Activated CD8-positive, alpha-beta T cell treated with anti-CD3 and anti-CD28 coated beads for 36 hours (primary cell): ENCODE measurements around the gene IQCE. TPM values are rescaled to one million over a fixed set of nuclear protein-coding genes. Genes with fewer than 3 reads are reported as not detected.

ENCODE experiments used
- ATAC-seq: fragments of 200-7000 bp; cut with Tn5 transposase; one replicate; pipeline ENCODE4 v1.10.0; 2021; ENCODE audit warnings: mild to moderate bottlenecking, moderate library complexity
- CTCF ChIA-PET: fragments of 350-600 bp; sonication (Branson Sonifier 250); formaldehyde crosslinking; loops from one replicate; lab custom pipeline; 2021; ENCODE audit warnings: antibody characterized with exemption; lab: Charles Lee
- POLR2A ChIA-PET: fragments of 350-600 bp; sonication (Branson Sonifier 250); formaldehyde crosslinking; loops from one replicate; lab custom pipeline; 2021; ENCODE audit warnings: antibody characterized with exemption; lab: Charles Lee
- DNase-seq: peaks from one replicate; pipeline ENCODE4 v3.0.0-alpha.2; 2020
- H3K27ac Mint-ChIP-seq: one replicate; pipeline ENCODE4 v1.8.0; 2021; ENCODE audit warnings: mild to moderate bottlenecking, mixed read lengths
- H3K27me3 Mint-ChIP-seq: one replicate; pipeline ENCODE4 v1.8.0; 2021; ENCODE audit warnings: mixed read lengths
- H3K36me3 Mint-ChIP-seq: one replicate; pipeline ENCODE4 v1.8.0; 2021; ENCODE audit warnings: low read depth, mixed read lengths
- H3K4me1 Mint-ChIP-seq: one replicate; pipeline ENCODE4 v1.8.0; 2021; ENCODE audit warnings: low read depth, mixed read lengths
- H3K4me3 Mint-ChIP-seq: one replicate; pipeline ENCODE4 v1.8.0; 2021; ENCODE audit warnings: mild to moderate bottlenecking, moderate library complexity, mixed read lengths
- H3K9me3 Mint-ChIP-seq: one replicate; pipeline ENCODE4 v1.8.0; 2021; ENCODE audit warnings: mixed read lengths
- intact Hi-C: fragments of 100-400 bp; cut with micrococcal nuclease; formaldehyde crosslinking; loops from one replicate; pipeline ENCODE4 v1.10.0; 2022
- microRNA-seq: library from miRNA; unstranded; fragments of <30 nt; microRNA quantifications from one replicate; pipeline ENCODE4 v1.2.0, GENCODE V29; 2022; ENCODE audit warnings: borderline microRNAs expressed, borderline replicate concordance
- total RNA-seq, 2 experiments: library from RNA; stranded (reverse); gene quantifications; one replicate each; pipeline ENCODE4 v1.2.3, GENCODE V29; 2021
- TF ChIP-seq, protein P1 (sequence below): fragments of 200-600 bp; IDR thresholded peaks from one replicate; pipeline ENCODE4 v1.8.0; 2022; ENCODE audit warnings: antibody characterized with exemption, mild to moderate bottlenecking

IQCE gene
- total RNA-seq, 2 experiments from 2014 or later = 4.0 to 4.3 TPM

DNA sequence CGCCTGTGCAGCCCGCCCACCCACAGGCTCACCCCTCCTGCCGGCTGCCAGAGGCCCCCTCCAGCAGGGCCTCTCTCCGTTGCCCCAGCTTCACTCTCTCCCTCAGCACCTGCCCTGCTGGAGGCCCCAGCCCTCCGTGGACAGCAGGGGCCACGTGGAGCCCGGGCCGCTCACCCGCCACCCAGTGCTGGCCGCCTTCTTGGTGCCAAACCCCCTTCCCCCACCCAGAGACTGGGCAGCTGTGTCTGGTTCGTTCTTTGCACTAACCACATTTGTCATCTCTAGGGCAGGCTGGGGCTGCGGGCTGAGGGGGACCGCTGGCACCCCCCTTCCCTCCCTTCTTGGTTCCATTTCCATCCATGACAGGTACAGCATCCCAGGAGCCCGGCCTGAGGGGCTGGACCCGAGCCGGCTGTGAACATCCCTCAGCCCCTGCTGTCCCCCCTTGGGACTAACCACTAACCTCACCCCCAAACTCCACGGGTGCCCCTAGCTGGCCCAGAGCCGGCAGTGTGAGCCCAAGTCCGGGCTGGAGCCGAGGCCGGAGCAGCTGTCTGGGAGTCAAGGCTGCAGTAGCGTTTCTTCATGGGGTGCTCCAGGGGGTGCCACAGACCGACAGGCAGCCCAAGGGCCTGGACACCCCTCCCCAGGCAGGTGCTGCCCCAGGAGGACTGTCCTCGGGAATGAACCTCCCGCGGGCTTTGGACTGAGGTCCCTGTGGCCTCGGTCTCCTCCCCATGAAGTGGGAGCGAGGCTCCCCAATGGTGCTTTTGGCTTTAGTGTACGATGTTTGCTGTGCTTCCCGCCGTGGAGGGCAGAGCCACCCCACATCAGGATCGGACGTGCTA, 103.7 kb downstream of the IQCE start:
- DNase-seq = no peak
- Mint-ChIP-seq H3K27ac (no peak overlapping the region), H3K4me3 (no peak overlapping the region), H3K27me3 (peaks cover 3% of the 10 kb centered on the region), H3K4me1 (peaks cover 2% of the 10 kb centered on the region), H3K36me3 (no peaks in the 10 kb centered on the region), H3K9me3 (no peaks in the 10 kb centered on the region)
- ChIA-PET CTCF (no interaction called here), POLR2A (no interaction called here)
- ATAC-seq = no peak
- intact Hi-C loops = no loop called here
- TF ChIP-seq, protein P1, sequence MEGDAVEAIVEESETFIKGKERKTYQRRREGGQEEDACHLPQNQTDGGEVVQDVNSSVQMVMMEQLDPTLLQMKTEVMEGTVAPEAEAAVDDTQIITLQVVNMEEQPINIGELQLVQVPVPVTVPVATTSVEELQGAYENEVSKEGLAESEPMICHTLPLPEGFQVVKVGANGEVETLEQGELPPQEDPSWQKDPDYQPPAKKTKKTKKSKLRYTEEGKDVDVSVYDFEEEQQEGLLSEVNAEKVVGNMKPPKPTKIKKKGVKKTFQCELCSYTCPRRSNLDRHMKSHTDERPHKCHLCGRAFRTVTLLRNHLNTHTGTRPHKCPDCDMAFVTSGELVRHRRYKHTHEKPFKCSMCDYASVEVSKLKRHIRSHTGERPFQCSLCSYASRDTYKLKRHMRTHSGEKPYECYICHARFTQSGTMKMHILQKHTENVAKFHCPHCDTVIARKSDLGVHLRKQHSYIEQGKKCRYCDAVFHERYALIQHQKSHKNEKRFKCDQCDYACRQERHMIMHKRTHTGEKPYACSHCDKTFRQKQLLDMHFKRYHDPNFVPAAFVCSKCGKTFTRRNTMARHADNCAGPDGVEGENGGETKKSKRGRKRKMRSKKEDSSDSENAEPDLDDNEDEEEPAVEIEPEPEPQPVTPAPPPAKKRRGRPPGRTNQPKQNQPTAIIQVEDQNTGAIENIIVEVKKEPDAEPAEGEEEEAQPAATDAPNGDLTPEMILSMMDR = no peak

DNA sequence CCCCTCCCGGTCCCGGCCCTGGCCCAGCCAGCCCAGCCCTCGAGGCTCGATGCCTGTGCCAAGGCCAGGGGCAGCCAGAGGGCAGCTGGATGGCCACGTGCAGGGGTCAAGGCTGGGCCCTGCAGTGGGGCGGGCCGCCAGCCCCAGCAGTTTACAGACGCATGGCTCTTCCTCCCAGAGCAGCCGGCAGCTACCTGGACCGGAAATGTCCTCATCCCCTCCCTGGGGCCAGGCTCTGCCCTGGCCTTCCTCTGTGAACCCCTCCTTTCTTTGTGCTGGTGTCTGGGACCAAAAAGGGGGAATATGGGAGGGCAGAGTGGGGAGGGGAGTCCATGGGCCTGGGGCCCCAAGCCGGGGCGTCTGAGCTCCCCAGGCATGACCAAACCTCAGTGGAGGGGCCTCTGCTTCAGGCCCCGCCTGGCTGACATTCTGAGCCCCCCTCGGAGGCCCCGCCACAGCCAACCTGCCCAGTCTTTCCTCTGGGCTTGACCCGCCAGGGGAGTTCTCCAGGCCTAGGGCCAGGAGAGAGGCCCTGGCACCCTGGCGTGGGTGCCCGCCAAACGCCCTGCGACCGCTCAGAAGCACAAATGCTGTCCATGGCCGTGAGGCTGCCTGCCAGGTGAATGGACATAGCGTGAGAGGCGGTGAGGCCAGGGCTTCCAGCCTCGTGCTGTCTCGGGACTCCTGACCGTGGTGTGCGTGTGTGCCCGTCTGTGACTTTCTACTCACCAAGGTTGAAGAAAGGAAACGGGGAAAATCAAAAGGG, 104.5 kb downstream of the IQCE start:
- CTCF ChIA-PET = no interaction called here
- POLR2A ChIA-PET = no interaction called here
- H3K9me3 Mint-ChIP-seq = no peaks in the 10 kb centered on the region

DNA sequence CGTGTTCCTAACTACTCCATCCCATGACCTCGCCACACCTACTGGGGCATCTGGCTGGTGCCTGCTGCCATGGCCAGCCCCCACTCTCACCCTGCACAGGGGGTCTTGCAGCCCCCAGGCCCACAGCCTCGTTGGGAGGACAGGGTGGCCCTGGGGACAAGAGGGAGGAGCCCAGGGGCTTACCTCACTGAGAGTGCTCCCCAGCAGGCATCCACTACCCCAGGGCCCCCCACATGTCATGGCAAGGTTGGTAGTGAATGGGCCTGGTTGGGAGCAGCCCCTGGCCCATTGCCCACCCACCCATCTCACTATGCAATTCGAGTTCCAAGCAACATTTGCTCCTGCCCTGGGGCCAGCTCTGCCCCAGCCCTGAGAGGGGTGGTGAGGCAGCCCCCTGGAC, 105.2 kb downstream of the IQCE start:
- peaks cover 3% of the 10 kb centered on the region for H3K27me3 Mint-ChIP-seq
- CTCF ChIA-PET = interaction anchor here (11.9 kb wide), 1 partner anchor 49 kb away, joined by 249 read pairs; no protein-coding TSS in a partner anchor
- H3K36me3 Mint-ChIP-seq = no peaks in the 10 kb centered on the region
- H3K9me3 Mint-ChIP-seq = no peaks in the 10 kb centered on the region
- TF ChIP-seq, protein P1 = no peak
- intact Hi-C loops = no loop called here
- peaks cover 2% of the 10 kb centered on the region for H3K4me1 Mint-ChIP-seq
- no peak for DNase-seq
- no peak overlapping the region for H3K4me3 Mint-ChIP-seq
- no peak overlapping the region for H3K27ac Mint-ChIP-seq
- ATAC-seq = no peak
- POLR2A ChIA-PET = no interaction called here

More for the DNA sequence above, 104.5 kb downstream of the IQCE start:
- Mint-ChIP-seq H3K36me3 (no peaks in the 10 kb centered on the region), H3K4me3 (no peak overlapping the region), H3K27ac (no peak overlapping the region), H3K4me1 (peaks cover 2% of the 10 kb centered on the region), H3K27me3 (peaks cover 3% of the 10 kb centered on the region)
- intact Hi-C loops = no loop called here
- TF ChIP-seq, protein P1 = no peak
- ATAC-seq (no peak), DNase-seq (no peak)

Small RNAs within 50 kb of the gene (microRNA-seq; reads per million reads assigned to microRNA genes)
- not detected for gene MIR4648

Other genes starting within 250 kb of the IQCE start
- gene SNX8, start 244.5 kb upstream of the IQCE start, total RNA-seq = 10 to 100 TPM; 31.7 to 36.8 TPM
- 100 to 1,000 TPM; 252 to 256 TPM for gene EIF3B, start 204.2 kb upstream of the IQCE start, total RNA-seq
- gene CHST12, start 155.4 kb upstream of the IQCE start, total RNA-seq = 1 to 10 TPM; 2.9 to 4.7 TPM
- gene GRIFIN, start 82.6 kb upstream of the IQCE start, total RNA-seq = not detected
- 10 to 100 TPM; 50.6 TPM for gene LFNG, start 39.2 kb upstream of the IQCE start, total RNA-seq
- 10 to 100 TPM; 30.9 to 32.6 TPM for gene BRAT1, start 3.5 kb upstream of the IQCE start, total RNA-seq
- 10 to 100 TPM; 30.3 to 32.3 TPM for gene TTYH3, start 73.0 kb downstream of the IQCE start, total RNA-seq
- gene AMZ1, start 129.2 kb downstream of the IQCE start, total RNA-seq = under 1 TPM; 0.11 to 0.14 TPM